Kidney capillary endothelial cell (primary cell): ENCODE measurements around the gene TUBB2A.
"Not testable (repeated sequence)": the region's sequence is repeated elsewhere in the genome, so short reads cannot be mapped to it uniquely, and the experiment has no call there.

Experiments used
- DNase-seq: peaks from one replicate; pipeline ENCODE4 v3.0.0-alpha.2; 2018; ENCODE audit warnings: low spot score

TUBB2A gene

GRCh38 chr6:3152689-3153088 lies 4.7 kb downstream of the TUBB2A start:
- no peak for DNase-seq

GRCh38 chr6:3151691-3152090 lies 5.7 kb downstream of the TUBB2A start:
- no peak for DNase-seq

- DNase-seq, result no peak
Observed at GRCh38 chr6:3147914-3148757, 9.2 kb downstream of the TUBB2A start.

- DNase-seq, result no peak
Observed at GRCh38 chr6:3144571-3144970, 12.8 kb downstream of the TUBB2A start.

- no peak for DNase-seq
Observed at GRCh38 chr6:3143158-3143557, 14.2 kb downstream of the TUBB2A start.

GRCh38 chr6:3142536-3142935 lies 14.8 kb downstream of the TUBB2A start:
- DNase-seq, result no peak

GRCh38 chr6:3140201-3140600 lies 17.1 kb downstream of the TUBB2A start:
- no peak for DNase-seq

- no peak for DNase-seq
Observed at GRCh38 chr6:3139090-3139903, 18.0 kb downstream of the TUBB2A start.

- no peak for DNase-seq
Observed at GRCh38 chr6:3138341-3138740, 19.0 kb downstream of the TUBB2A start.

- DNase-seq, result not testable (repeated sequence)
Observed at GRCh38 chr6:3137873-3138272, 19.5 kb downstream of the TUBB2A start.

GRCh38 chr6:3137057-3137777 lies 20.1 kb downstream of the TUBB2A start:
- no peak for DNase-seq

GRCh38 chr6:3136292-3137011 lies 20.9 kb downstream of the TUBB2A start:
- no peak for DNase-seq

GRCh38 chr6:3135668-3136291 lies 21.6 kb downstream of the TUBB2A start:
- no peak for DNase-seq

- no peak for DNase-seq
Observed at GRCh38 chr6:3133515-3133914, 23.8 kb downstream of the TUBB2A start.

GRCh38 chr6:3131695-3132094 lies 25.6 kb downstream of the TUBB2A start:
- no peak for DNase-seq

GRCh38 chr6:3128356-3129108 lies 28.8 kb downstream of the TUBB2A start:
- DNase-seq, result no peak

GRCh38 chr6:3125815-3126214 lies 31.5 kb downstream of the TUBB2A start:
- no peak for DNase-seq

GRCh38 chr6:3124667-3125066 lies 32.7 kb downstream of the TUBB2A start:
- DNase-seq, result no peak

- no peak for DNase-seq
Observed at GRCh38 chr6:3122823-3123182, 34.5 kb downstream of the TUBB2A start.

GRCh38 chr6:3120765-3121089 lies 36.6 kb downstream of the TUBB2A start:
- DNase-seq, result no peak
